Loucy (cell line): ENCODE data around the gene TES.

Experiments used
- CTCF ChIP-seq: fragments of 200-600 bp; sonication (generic); conservative IDR thresholded peaks from 2 replicates; pipeline ENCODE4 v1.5.1; 2014; ENCODE audit warnings: mild to moderate bottlenecking, antibody characterized with exemption, low read length
- EZH2phosphoT487 ChIP-seq: fragments of 200-600 bp; IDR thresholded peaks from 2 replicates; pipeline ENCODE4 v1.6.1; 2018; ENCODE audit warnings: antibody characterized with exemption, mild to moderate bottlenecking, moderate library complexity, borderline replicate concordance

- TF ChIP-seq CTCF, result no peak
- TF ChIP-seq EZH2phosphoT487, result no peak
Observed at GRCh38 chr7:116211006-116211912, 920 bp downstream of the TES start.
